ENCODE measurements around the gene GID4. TPM values are rescaled to one million over a fixed set of nuclear protein-coding genes. Genes with fewer than 3 reads are reported as not detected.

Gene GID4
- total and polyA plus RNA-seq, 2 of the 13 experiments (the other 11 are each of a cell fraction or from before 2014, with no cell fraction given) = 4.3 to 6.1 TPM

- POLR2A ChIA-PET = no interaction called here
- TF ChIP-seq, protein P1, sequence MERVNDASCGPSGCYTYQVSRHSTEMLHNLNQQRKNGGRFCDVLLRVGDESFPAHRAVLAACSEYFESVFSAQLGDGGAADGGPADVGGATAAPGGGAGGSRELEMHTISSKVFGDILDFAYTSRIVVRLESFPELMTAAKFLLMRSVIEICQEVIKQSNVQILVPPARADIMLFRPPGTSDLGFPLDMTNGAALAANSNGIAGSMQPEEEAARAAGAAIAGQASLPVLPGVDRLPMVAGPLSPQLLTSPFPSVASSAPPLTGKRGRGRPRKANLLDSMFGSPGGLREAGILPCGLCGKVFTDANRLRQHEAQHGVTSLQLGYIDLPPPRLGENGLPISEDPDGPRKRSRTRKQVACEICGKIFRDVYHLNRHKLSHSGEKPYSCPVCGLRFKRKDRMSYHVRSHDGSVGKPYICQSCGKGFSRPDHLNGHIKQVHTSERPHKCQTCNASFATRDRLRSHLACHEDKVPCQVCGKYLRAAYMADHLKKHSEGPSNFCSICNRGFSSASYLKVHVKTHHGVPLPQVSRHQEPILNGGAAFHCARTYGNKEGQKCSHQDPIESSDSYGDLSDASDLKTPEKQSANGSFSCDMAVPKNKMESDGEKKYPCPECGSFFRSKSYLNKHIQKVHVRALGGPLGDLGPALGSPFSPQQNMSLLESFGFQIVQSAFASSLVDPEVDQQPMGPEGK (CRISPR knock-in tag; IDR thresholded peaks at IDR 0.05) = peak; percentile 44
- TF ChIP-seq EP300 (IDR thresholded peaks at IDR 0.05; ENCODE audit: low read depth in 2 of 2, low read length in 2 of 2) (peak in 1 of 2 experiments; percentile 20; a peak in 1 of 4 replicates), EP300 (CRISPR knock-in tag; IDR thresholded peaks at IDR 0.05; ENCODE audit: borderline replicate concordance) (no peak), SRSF1 (optimal IDR thresholded peaks at IDR 0.05; ENCODE audit: low read depth, low read length) (no peak), MAFK (conservative IDR thresholded peaks at IDR 0.05 in 1 of 2, IDR thresholded peaks at IDR 0.05 in 1 of 2; ENCODE audit: low read length in 2 of 2) (peak; percentile 68 to 82), ZNF530 (CRISPR knock-in tag; IDR thresholded peaks at IDR 0.05; ENCODE audit: low read depth) (no peak), ZNF331 (CRISPR knock-in tag; IDR thresholded peaks at IDR 0.05) (no peak), MAFG (CRISPR knock-in tag; IDR thresholded peaks at IDR 0.05) (peak; percentile 70), NFE2 (CRISPR knock-in tag; IDR thresholded peaks at IDR 0.05) (peak; percentile 86), HNF4A (CRISPR knock-in tag; IDR thresholded peaks at IDR 0.05) (peak; percentile 74), TEAD3 (CRISPR knock-in tag; optimal IDR thresholded peaks at IDR 0.05; ENCODE audit: borderline replicate concordance) (peak; percentile 13), ZNF781 (CRISPR knock-in tag; IDR thresholded peaks at IDR 0.05; ENCODE audit: borderline replicate concordance, not compliant biosample characterization) (no peak), MED13 (CRISPR knock-in tag; IDR thresholded peaks at IDR 0.05) (no peak), ATF2 (CRISPR knock-in tag; IDR thresholded peaks at IDR 0.05) (no peak), SP140L (CRISPR knock-in tag; IDR thresholded peaks at IDR 0.05; ENCODE audit: borderline replicate concordance) (no peak)
- TF ChIP-seq, protein P2, sequence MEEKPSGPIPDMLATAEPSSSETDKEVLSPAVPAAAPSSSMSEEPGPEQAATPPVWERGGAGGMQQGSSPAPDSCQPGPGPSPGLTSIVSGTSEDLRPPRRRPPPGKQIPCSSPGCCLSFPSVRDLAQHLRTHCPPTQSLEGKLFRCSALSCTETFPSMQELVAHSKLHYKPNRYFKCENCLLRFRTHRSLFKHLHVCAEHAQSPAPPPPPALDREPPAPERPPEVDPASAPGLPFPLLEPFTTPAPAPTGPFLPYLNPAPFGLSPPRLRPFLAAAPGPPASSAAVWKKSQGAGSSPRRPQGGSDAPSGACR (CRISPR knock-in tag; IDR thresholded peaks at IDR 0.05) = no peak
- TF ChIP-seq, protein P3, sequence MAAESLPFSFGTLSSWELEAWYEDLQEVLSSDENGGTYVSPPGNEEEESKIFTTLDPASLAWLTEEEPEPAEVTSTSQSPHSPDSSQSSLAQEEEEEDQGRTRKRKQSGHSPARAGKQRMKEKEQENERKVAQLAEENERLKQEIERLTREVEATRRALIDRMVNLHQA (CRISPR knock-in tag; IDR thresholded peaks at IDR 0.05) = no peak
- TF ChIP-seq, protein P4, sequence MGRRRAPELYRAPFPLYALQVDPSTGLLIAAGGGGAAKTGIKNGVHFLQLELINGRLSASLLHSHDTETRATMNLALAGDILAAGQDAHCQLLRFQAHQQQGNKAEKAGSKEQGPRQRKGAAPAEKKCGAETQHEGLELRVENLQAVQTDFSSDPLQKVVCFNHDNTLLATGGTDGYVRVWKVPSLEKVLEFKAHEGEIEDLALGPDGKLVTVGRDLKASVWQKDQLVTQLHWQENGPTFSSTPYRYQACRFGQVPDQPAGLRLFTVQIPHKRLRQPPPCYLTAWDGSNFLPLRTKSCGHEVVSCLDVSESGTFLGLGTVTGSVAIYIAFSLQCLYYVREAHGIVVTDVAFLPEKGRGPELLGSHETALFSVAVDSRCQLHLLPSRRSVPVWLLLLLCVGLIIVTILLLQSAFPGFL (CRISPR knock-in tag; IDR thresholded peaks at IDR 0.05) = no peak
These were observed 35.5 kb downstream of the GID4 start for GRCh38 chr17:18074566-18075272.

More at GRCh38 chr17:18074566-18075272, 35.5 kb downstream of the GID4 start:
- BruUV-seq (replicated peaks) = no TSS peak
- intact Hi-C loops (cut with micrococcal nuclease; ENCODE audit: unreplicated experiment) = no loop called here
- WGBS (ENCODE audit: low lambda C conversion rate) = 44% methylated on average over 6 of the region's 6 CpGs
- in situ Hi-C loops (cut with HindIII; ENCODE audit: extremely low pct_ligation_motif_present, low pct_unique_long_range_greater_than_20kb) = no loop called here
- FAIRE-seq = peak; percentile 79
- peak; percentile 61 for DNase-seq (ENCODE audit: low spot score)
- peak overlapping the region; percentile 57 for H3K27ac ChIP-seq (ENCODE audit: extremely low read length, insufficient read depth, low read length)
- H3K27me3 ChIP-seq (ENCODE audit: control insufficient read depth in 1 of 2, insufficient read depth in 2 of 2, low read length in 2 of 2) = no peaks in the 10 kb centered on the region
- CTCF ChIA-PET (ENCODE audit: low intra/inter-chr PET ratio, low total read pairs) = no interaction called here
- peak overlapping the region; percentile 45 for H3K4me2 ChIP-seq (ENCODE audit: low read depth, low read length)
- no peaks in the 10 kb centered on the region for H4K20me1 ChIP-seq (ENCODE audit: insufficient read depth, low read length)
- ATAC-seq = peak; percentile 84
- H3K79me2 ChIP-seq (ENCODE audit: insufficient read depth, low read length) = no peaks in the 10 kb centered on the region
- no peak overlapping the region for H3K9ac ChIP-seq (ENCODE audit: insufficient read depth, low read depth, low read length)
- peak overlapping the region; percentile 71 for H2AFZ ChIP-seq (ENCODE audit: low read length)
- no peaks in the 10 kb centered on the region for H3K36me3 ChIP-seq (replicated peaks in 1 of 2; ENCODE audit: control insufficient read depth in 1 of 2, insufficient read depth in 2 of 2, low read length in 2 of 2)
- H3K9me3 ChIP-seq (ENCODE audit: low read length) = no peaks in the 10 kb centered on the region
- peak overlapping the region in 1 of 3 experiments; percentile 21; a peak in 1 of 6 replicates for H3K4me3 ChIP-seq (replicated peaks in 1 of 3; ENCODE audit: insufficient read depth in 1 of 3, low read depth in 2 of 3, low read length in 3 of 3)
- H3K4me1 ChIP-seq (ENCODE audit: insufficient read depth, low read length) = peaks cover 42% of the 10 kb centered on the region

Measured in HepG2 (cell line).